ENCODE measurements around the gene PSME2. TPM values are rescaled to one million over a fixed set of nuclear protein-coding genes. Genes with fewer than 3 reads are reported as not detected.
A peak's percentile ranks its signal among the peaks of the same experiment; 100 is the strongest.

The PSME2 gene
- total and polyA plus RNA-seq, 2 of the 13 experiments (the other 11 are each of a cell fraction or from before 2014, with no cell fraction given) = 332 to 716 TPM

DNA sequence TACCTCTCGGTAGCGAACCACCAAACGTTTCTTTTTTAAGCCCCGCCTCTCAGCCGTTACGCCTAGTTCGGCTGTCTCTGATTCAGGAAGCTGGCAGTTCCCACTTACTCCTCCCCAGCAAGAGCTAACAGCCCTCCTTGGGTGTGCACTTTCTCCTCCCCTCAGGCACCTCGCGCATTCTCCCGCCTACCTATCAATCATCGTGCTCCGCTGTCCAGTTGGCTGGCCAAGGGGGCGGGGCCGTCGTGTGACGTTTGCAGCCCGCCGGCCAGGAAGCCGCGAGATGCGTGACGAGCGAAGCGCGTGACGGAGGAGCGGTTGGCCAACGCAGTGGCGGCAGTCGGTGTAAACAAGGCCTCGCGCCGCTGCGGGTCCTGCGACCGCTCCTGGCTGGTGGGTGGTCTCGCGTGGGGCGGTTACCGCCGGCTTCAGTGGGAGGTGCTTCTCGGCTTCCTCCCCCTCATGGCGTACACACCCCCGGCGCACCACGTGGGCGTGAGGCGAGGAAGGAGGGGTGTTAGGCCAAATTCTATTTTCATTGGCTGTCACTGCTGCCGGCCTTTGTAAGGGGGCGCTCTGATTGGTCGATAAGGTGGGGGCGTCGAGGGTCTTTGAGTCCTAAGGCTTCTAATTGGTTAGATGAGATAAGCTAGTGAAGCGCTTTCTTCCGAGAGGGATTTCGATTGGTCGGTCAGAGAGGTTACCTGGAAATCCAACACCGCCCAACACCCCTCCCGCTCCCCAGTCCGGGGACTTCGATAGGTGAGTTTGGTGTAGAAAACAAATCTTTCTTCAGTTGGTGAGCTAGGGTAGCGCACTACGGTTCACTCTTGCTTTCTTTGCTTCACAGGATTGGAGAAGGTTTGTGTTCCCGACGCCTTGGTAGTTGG is 31.6 kb downstream of the PSME2 start, which contains the start of the genes DCAF11 and NRL (continued):
- no peak for TF ChIP-seq ZEB1 (IDR thresholded peaks at IDR 0.05; ENCODE audit: insufficient replicate concordance, low read depth)
- TF ChIP-seq ZKSCAN5 (CRISPR knock-in tag; IDR thresholded peaks at IDR 0.05) = peak; percentile 83; the same call in 1 of the 2 replicates
- TF ChIP-seq SRF (IDR thresholded peaks at IDR 0.05; ENCODE audit: low read depth, low read length) = peak; percentile 67
- peak; percentile 98 for TF ChIP-seq ZNF547 (CRISPR knock-in tag; IDR thresholded peaks at IDR 0.05)
- TF ChIP-seq MEF2D (CRISPR knock-in tag; IDR thresholded peaks at IDR 0.05) = peak; percentile 97
- TF ChIP-seq RELA (CRISPR knock-in tag; IDR thresholded peaks at IDR 0.05) = peak; percentile 96
- TF ChIP-seq NR2F6 (IDR thresholded peaks at IDR 0.05) = peak; percentile 49; the same call in 1 of the 2 replicates
- TF ChIP-seq NR2F6 (CRISPR knock-in tag; IDR thresholded peaks at IDR 0.05) = peak; percentile 78
- peak; percentile 88 for TF ChIP-seq ZNF709 (CRISPR knock-in tag; IDR thresholded peaks at IDR 0.05)
- TF ChIP-seq, protein P1, sequence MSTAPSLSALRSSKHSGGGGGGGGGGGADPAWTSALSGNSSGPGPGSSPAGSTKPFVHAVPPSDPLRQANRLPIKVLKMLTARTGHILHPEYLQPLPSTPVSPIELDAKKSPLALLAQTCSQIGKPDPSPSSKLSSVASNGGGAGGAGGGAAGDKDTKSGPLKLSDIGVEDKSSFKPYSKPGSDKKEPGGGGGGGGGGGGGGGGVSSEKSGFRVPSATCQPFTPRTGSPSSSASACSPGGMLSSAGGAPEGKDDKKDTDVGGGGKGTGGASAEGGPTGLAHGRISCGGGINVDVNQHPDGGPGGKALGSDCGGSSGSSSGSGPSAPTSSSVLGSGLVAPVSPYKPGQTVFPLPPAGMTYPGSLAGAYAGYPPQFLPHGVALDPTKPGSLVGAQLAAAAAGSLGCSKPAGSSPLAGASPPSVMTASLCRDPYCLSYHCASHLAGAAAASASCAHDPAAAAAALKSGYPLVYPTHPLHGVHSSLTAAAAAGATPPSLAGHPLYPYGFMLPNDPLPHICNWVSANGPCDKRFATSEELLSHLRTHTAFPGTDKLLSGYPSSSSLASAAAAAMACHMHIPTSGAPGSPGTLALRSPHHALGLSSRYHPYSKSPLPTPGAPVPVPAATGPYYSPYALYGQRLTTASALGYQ (CRISPR knock-in tag; IDR thresholded peaks at IDR 0.05) = peak; percentile 87
- no peak for TF ChIP-seq ZNF383 (CRISPR knock-in tag; IDR thresholded peaks at IDR 0.05; ENCODE audit: borderline replicate concordance)
- TF ChIP-seq ZFP36 (IDR thresholded peaks at IDR 0.05; ENCODE audit: borderline replicate concordance, low read depth, low read length, partially characterized antibody) = no peak
- TF ChIP-seq, protein P2, sequence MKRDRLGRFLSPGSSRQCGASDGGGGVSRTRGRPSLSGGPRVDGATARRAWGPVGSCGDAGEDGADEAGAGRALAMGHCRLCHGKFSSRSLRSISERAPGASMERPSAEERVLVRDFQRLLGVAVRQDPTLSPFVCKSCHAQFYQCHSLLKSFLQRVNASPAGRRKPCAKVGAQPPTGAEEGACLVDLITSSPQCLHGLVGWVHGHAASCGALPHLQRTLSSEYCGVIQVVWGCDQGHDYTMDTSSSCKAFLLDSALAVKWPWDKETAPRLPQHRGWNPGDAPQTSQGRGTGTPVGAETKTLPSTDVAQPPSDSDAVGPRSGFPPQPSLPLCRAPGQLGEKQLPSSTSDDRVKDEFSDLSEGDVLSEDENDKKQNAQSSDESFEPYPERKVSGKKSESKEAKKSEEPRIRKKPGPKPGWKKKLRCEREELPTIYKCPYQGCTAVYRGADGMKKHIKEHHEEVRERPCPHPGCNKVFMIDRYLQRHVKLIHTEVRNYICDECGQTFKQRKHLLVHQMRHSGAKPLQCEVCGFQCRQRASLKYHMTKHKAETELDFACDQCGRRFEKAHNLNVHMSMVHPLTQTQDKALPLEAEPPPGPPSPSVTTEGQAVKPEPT (CRISPR knock-in tag; IDR thresholded peaks at IDR 0.05; ENCODE audit: low read depth) = peak; percentile 55
- no peak for TF ChIP-seq PRMT3 (CRISPR knock-in tag; IDR thresholded peaks at IDR 0.05; ENCODE audit: borderline replicate concordance, low read depth)
- peak; percentile 96 for TF ChIP-seq ZBTB20 (CRISPR knock-in tag; IDR thresholded peaks at IDR 0.05; ENCODE audit: borderline replicate concordance, low read depth)
- TF ChIP-seq, protein P3, sequence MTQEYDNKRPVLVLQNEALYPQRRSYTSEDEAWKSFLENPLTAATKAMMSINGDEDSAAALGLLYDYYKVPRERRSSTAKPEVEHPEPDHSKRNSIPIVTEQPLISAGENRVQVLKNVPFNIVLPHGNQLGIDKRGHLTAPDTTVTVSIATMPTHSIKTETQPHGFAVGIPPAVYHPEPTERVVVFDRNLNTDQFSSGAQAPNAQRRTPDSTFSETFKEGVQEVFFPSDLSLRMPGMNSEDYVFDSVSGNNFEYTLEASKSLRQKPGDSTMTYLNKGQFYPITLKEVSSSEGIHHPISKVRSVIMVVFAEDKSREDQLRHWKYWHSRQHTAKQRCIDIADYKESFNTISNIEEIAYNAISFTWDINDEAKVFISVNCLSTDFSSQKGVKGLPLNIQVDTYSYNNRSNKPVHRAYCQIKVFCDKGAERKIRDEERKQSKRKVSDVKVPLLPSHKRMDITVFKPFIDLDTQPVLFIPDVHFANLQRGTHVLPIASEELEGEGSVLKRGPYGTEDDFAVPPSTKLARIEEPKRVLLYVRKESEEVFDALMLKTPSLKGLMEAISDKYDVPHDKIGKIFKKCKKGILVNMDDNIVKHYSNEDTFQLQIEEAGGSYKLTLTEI (CRISPR knock-in tag; conservative IDR thresholded peaks at IDR 0.05) = no peak
- no peak for TF ChIP-seq ZNF496 (CRISPR knock-in tag; IDR thresholded peaks at IDR 0.05; ENCODE audit: insufficient replicate concordance)
- TF ChIP-seq, protein P4, sequence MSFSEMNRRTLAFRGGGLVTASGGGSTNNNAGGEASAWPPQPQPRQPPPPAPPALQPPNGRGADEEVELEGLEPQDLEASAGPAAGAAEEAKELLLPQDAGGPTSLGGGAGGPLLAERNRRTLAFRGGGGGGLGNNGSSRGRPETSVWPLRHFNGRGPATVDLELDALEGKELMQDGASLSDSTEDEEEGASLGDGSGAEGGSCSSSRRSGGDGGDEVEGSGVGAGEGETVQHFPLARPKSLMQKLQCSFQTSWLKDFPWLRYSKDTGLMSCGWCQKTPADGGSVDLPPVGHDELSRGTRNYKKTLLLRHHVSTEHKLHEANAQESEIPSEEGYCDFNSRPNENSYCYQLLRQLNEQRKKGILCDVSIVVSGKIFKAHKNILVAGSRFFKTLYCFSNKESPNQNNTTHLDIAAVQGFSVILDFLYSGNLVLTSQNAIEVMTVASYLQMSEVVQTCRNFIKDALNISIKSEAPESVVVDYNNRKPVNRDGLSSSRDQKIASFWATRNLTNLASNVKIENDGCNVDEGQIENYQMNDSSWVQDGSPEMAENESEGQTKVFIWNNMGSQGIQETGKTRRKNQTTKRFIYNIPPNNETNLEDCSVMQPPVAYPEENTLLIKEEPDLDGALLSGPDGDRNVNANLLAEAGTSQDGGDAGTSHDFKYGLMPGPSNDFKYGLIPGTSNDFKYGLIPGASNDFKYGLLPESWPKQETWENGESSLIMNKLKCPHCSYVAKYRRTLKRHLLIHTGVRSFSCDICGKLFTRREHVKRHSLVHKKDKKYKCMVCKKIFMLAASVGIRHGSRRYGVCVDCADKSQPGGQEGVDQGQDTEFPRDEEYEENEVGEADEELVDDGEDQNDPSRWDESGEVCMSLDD (CRISPR knock-in tag; IDR thresholded peaks at IDR 0.05; ENCODE audit: borderline replicate concordance) = peak; percentile 35; the same call in 1 of the 2 replicates
